Measurements from ENCODE around the gene RFK.

The RFK gene

GRCh38 chr9:76401176-76401575 is 7.0 kb upstream of the RFK start:
- no peak for DNase-seq (ENCODE audit: low spot score)
- in situ Hi-C loops (cut with MboI; ENCODE audit: low pct_unique_long_range_greater_than_20kb, low sequenced_read_pairs, unreplicated experiment) = no loop called here

GRCh38 chr9:76400534-76401096 is 6.4 kb upstream of the RFK start:
- no peak for TF ChIP-seq CTCF (IDR thresholded peaks at IDR 0.05; ENCODE audit: extremely low read depth, insufficient read depth, missing control alignments)
- in situ Hi-C loops (cut with MboI; ENCODE audit: low pct_unique_long_range_greater_than_20kb, low sequenced_read_pairs, unreplicated experiment) = no loop called here
- no peak for DNase-seq (ENCODE audit: low spot score)

More at GRCh38 chr9:76401176-76401575, 7.0 kb upstream of the RFK start:
- no peak for TF ChIP-seq CTCF (IDR thresholded peaks at IDR 0.05; ENCODE audit: extremely low read depth, insufficient read depth, missing control alignments)

GRCh38 chr9:76399856-76400255 is 5.6 kb upstream of the RFK start:
- in situ Hi-C loops (cut with MboI; ENCODE audit: low pct_unique_long_range_greater_than_20kb, low sequenced_read_pairs, unreplicated experiment) = no loop called here
- DNase-seq (ENCODE audit: low spot score) = no peak
- no peak for TF ChIP-seq CTCF (IDR thresholded peaks at IDR 0.05; ENCODE audit: extremely low read depth, insufficient read depth, missing control alignments)

GRCh38 chr9:76396597-76396996 is 2.4 kb upstream of the RFK start:
- in situ Hi-C loops (cut with MboI; ENCODE audit: low pct_unique_long_range_greater_than_20kb, low sequenced_read_pairs, unreplicated experiment) = no loop called here
- no peak for DNase-seq (ENCODE audit: low spot score)
- TF ChIP-seq CTCF (IDR thresholded peaks at IDR 0.05; ENCODE audit: extremely low read depth, insufficient read depth, missing control alignments) = no peak

- in situ Hi-C loops (cut with MboI; ENCODE audit: low pct_unique_long_range_greater_than_20kb, low sequenced_read_pairs, unreplicated experiment) = no loop called here
- DNase-seq (ENCODE audit: low spot score) = no peak
- no peak for TF ChIP-seq CTCF (IDR thresholded peaks at IDR 0.05; ENCODE audit: extremely low read depth, insufficient read depth, missing control alignments)
Observed at GRCh38 chr9:76396144-76396543, 1.9 kb upstream of the RFK start.

- in situ Hi-C loops (cut with MboI; ENCODE audit: low pct_unique_long_range_greater_than_20kb, low sequenced_read_pairs, unreplicated experiment) = no loop called here
- TF ChIP-seq CTCF (IDR thresholded peaks at IDR 0.05; ENCODE audit: extremely low read depth, insufficient read depth, missing control alignments) = no peak
- no peak for DNase-seq (ENCODE audit: low spot score)
Observed at GRCh38 chr9:76395381-76395780, 1.2 kb upstream of the RFK start.

GRCh38 chr9:76394960-76395252 is 680 bp upstream of the RFK start:
- in situ Hi-C loops (cut with MboI; ENCODE audit: low pct_unique_long_range_greater_than_20kb, low sequenced_read_pairs, unreplicated experiment) = no loop called here
- peak; percentile 53 for DNase-seq (ENCODE audit: low spot score)
- no peak for TF ChIP-seq CTCF (IDR thresholded peaks at IDR 0.05; ENCODE audit: extremely low read depth, insufficient read depth, missing control alignments)
